ENCODE data around the gene NKX6-2.

DNA sequence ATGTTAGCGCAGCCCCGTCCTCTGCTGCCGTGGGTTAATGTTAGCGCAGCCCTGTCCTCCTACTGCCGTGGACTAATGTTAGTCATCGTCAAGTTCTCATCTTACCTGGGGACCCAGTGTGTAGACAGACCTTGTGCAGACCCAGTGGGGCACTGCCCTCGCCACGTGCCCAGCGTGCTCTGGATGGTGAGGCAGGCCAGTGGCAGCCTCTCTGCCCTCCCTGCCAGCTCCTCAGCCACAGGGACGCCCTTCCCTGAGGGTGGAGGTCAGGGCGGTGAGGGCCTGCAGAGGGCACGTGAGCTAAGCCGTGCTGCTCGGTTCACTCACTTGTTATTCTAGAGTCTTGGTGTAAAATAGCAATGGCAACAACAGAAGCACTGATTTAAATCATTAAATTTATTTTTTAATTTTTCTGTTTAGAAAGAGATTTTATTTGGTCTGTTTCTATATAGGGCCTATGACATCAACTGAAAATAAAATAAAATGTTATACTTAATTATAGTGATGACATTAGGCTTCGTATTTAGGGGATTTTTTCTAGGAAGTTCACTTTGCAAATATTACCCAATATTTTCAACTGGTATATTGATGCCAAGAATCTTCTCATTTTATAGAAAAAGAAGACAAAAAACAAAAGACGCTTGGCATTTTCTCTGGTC, 48.4 kb downstream of the NKX6-2 start:
- TF ChIP-seq EZH2 (IDR thresholded peaks at IDR 0.05; ENCODE audit: low read length) = no peak
- TF ChIP-seq, protein P1, sequence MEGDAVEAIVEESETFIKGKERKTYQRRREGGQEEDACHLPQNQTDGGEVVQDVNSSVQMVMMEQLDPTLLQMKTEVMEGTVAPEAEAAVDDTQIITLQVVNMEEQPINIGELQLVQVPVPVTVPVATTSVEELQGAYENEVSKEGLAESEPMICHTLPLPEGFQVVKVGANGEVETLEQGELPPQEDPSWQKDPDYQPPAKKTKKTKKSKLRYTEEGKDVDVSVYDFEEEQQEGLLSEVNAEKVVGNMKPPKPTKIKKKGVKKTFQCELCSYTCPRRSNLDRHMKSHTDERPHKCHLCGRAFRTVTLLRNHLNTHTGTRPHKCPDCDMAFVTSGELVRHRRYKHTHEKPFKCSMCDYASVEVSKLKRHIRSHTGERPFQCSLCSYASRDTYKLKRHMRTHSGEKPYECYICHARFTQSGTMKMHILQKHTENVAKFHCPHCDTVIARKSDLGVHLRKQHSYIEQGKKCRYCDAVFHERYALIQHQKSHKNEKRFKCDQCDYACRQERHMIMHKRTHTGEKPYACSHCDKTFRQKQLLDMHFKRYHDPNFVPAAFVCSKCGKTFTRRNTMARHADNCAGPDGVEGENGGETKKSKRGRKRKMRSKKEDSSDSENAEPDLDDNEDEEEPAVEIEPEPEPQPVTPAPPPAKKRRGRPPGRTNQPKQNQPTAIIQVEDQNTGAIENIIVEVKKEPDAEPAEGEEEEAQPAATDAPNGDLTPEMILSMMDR (optimal IDR thresholded peaks at IDR 0.05 in 1 of 3, IDR thresholded peaks at IDR 0.05 in 1 of 3, conservative IDR thresholded peaks at IDR 0.05 in 1 of 3; ENCODE audit: extremely low read depth in 1 of 3, insufficient read depth in 2 of 3, low read length in 3 of 3) = no peak
